NCI-H187 (cell line): ENCODE data around the gene SESN3.
"Not testable (repeated sequence)": the region's sequence is repeated elsewhere in the genome, so short reads cannot be mapped to it uniquely, and the experiment has no call there.

ENCODE experiments used
- DNase-seq, 2 experiments: peaks; one replicate each; lab custom pipeline; 2025; lab: John Stamatoyannopoulos, UW

Gene SESN3, protein sequence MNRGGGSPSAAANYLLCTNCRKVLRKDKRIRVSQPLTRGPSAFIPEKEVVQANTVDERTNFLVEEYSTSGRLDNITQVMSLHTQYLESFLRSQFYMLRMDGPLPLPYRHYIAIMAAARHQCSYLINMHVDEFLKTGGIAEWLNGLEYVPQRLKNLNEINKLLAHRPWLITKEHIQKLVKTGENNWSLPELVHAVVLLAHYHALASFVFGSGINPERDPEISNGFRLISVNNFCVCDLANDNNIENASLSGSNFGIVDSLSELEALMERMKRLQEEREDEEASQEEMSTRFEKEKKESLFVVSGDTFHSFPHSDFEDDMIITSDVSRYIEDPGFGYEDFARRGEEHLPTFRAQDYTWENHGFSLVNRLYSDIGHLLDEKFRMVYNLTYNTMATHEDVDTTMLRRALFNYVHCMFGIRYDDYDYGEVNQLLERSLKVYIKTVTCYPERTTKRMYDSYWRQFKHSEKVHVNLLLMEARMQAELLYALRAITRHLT

DNA sequence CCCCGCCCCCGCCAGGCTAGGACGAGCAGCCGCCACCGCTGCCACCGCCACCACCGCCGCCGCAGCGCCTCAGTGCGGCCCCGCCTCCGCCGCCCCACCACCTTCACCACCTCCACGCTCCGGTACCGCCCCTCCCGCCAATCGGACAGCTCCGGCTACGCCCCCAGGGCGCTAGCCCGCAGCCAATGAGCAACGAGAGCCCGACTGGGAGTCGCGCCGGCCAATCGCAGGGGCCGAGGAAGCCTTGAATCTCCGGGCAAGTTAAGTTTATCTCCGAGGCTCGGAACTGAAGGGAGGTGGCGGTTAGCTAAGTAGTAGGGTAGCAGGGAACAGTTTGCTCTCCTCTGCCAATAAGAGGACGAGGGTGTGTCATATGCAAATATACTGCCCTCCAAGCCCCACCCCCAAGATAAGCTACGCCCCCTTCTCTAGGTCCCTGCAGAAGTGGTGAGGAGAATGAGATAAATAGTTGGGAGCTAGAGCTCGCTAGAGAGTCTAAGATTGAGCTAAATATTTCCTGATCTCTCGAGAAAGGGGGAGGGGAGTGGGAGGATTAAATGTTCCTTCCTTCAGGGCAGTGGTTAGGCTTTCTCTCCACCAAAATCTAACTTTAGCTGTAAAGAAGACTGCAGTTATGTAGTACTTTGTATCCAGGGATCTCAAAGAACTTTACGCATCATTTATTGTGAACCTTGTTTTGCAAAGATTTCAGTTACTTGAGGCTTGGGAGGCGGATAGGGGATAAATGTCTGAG, at the start of gene SESN3:
Gene SESN3, minus strand, starts transcription at position 76 of the 754 bp plus-strand sequence. CDS start 342 bp downstream, outside the sequence.
- DNase-seq, result peak; percentile 97 to 99

DNA sequence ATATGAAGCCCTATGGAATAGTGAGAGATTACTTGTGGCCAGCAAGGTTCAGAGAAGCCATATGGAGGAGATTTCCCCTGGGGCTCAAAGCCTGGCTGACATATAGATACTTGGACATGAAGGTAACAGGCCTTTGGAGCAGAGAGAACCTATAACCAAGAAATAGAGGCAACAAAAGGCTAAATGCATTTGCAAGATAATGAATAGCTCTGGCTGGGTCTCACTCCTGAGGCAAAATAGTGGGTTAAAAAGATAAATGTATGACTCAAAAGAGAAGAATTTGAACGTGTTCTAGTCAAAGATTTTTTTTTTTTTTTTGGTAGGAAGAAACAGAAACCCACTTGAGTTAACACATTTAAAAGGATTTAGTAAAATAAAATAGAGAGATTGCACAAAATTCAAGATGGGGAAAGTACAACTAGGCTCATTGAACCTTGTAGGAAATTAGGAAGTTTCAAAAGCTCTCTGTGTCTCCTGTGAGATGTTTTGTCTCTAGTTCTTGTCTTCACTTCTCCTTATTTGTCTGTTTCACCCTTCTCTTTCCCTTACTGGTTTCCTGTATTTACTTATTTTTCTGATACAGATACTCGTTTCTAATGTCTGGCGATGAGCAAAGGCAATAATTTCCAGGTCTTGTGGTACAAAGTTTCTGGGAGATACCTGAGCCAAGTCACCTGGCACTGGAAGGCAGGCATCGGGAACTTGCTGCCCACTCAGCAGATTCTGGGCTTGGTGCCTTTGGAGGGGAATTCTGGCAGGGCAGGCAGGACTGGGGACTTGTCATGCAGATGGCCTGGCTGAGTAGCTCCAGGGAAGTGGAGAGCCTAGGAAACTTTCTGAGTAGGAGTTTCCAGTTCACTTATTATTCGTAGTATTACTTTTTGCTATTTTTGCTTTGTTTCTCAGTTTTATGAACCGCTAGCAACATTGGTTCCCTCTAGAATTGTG, 49.2 kb upstream of the SESN3 start:
- no peak for DNase-seq

DNA sequence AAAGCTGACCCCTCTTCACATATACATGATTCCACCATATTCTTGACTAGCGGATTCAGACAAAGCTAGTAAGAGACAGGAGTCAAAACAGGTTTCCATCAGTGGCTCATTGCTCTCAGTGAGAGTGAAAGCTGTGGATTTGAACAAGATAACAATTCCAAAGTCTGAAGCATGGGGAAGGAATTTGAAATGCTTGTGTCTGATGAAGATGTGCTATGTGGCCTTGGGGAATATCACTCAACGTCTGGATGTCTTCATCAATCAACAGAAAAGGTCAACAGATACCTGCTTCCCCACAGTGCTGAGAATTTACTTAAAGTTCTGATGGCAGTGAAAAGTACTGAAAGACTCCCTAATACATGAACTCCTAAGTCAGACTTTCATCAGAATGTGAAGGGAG, 46.9 kb upstream of the SESN3 start:
- DNase-seq, result no peak

DNA sequence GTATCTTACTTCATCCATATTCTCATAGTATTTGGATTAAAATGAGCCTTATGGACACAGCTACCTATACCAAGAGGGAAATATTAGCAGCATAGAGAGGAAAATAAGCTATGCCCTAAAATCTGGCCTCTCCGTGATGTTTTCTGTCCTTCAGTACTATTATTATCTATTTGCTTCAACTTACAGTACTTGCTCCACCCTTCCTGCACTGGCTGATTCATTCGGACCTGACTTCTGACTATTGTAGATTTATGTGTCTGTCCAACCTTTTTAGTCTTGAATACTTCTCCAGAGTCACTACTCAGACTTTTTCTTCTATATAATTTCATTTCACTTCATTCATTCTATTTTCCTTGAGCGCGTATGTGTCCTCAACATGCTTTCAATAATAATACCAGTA, 45.1 kb upstream of the SESN3 start:
- no peak for DNase-seq

DNA sequence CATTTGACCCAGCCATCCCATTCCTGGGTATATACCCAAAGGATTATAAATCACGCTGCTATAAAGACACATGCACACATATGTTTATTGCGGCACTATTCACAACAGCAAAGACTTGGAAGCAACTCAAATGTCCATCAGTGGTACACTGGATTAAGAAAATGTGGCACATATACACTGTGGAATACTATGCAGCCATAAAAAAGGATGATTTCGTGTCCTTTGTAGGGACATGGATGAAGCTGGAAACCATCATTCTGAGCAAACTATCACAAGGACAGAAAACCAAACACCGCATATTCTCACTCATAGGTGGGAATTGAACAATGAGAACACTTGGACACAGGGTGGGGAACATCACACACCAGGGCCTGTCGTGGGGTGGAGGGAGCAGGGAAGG, 42.6 kb upstream of the SESN3 start:
- not testable (repeated sequence) for DNase-seq

DNA sequence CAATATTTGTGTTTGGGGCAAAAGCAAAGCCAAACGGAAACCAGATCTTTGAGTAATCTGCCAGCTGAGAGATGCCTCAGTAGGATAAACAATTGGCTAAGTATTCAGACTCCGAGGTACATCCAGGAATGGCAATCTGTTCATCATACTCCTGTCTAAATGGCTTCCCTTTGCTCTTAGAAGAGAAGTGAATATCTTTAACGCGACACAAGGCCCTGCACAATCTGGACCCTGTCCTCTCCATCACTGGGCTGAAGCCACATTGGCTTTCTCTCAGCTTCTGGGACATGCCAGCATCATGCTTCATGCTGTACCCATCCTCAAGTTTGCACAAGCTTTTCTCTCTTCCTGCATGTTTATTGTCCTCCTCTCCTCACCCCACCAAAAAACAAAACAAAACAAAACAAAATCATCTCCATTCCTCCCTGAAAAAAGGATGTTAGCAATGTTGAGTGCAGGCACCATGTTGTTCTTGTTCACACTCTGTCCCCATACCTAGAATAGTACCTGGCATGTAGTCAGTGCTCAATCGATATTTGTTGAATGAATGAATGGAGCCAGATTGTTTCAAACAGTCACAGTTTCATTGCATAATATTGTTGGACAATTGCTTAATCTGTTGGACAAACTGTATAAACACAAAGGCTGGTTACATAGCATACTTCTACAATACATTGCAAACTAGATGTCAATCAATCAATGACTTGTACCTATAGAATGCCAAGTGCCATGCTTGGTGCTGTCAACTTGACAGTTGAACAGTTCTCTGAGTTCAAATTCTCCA, 38.2 kb upstream of the SESN3 start:
- no peak for DNase-seq

DNA sequence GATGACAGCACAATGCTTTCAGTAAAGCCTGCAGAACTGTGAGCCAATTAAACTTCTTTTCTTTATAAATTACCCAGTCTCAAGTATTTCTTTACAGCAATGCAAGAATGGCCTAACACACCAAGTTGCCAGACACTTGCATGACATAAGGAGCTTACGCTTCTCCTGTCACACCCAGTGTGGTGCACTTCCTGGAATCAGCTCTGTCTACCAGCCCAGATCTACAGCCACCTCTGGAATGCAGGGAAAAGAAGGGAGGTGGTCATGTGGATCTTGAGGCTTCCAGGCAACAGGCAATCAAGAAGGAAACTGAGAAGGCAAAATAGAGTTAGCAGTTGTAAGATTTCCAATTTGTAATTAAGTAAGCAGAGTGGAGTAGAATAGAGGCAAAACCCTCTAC, 37.4 kb upstream of the SESN3 start:
- no peak for DNase-seq

DNA sequence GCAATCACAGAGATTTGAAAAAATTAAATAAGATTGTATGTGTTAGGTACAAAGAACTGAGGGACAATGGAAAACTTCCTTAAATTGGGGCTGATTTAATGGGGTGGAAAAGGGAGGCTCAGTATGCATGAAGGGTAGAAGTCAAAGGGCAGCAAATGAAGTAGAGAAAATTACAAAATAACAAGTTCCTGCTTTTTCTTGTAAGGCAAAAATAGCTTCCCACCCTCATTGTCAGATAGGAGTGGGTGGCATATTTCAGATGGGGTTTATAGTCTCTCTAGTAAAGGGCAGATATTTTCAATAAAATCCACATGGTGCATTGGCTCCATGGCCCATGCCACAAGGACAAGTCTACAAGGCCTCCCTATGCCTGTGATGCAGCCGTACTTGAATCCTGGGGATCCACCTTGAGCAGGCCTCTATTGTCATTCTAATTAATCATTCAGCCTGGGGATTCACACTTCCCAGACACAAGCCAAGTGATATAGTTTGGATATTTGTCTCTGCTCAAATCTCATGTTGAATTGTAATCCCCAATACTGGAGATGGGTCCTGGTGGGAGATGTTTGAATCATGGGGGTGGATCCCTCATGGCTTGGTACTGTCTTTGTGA, 36.7 kb upstream of the SESN3 start:
- no peak for DNase-seq

DNA sequence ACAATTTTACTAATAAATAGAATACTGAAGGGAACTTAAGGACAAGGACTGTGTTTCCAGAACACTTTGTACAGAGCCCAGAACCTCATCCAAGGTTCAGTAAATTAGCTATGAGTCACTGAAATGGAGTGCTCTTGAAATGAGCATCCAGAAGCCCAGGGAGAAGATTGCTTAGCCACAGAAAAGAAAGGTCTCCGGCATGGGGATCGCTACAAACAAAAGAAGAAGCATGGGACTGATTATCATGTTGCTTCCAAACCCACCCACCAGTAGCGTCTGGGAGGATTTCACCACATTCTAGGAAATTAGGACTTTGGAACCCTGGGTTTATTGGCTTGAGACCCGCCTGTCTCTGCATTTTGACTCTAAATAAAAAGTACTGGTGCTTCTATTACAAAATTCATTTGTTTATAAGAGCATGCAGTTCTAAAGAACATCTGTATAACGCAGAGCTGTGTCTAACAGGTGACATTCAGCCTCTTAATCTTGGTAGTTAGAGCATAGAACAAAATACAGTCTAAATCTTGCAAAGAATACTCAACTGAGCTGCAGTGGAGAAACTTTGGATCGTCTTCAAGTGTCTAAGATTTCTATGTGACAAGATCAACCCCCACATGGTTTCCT, 35.9 kb upstream of the SESN3 start:
- no peak for DNase-seq

DNA sequence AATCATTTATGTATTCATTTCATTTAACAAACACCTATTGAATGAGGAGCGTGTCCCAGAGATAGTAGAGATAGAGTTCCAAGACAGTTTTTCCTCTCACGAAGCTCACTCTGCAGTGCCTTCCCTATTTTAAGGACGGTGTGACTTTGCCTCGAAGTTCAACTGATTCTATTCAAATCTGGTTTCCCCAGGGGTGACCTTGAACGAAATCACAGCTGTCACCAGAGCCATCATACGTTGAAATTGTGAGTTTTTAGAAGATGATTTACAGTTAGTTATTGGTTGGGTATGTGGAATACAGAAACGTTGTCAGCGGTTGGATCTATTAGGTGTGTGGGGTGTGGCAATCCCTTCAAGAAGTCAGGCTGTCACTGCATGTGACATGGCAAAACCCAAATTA, 33.9 kb upstream of the SESN3 start:
- DNase-seq, result no peak

DNA sequence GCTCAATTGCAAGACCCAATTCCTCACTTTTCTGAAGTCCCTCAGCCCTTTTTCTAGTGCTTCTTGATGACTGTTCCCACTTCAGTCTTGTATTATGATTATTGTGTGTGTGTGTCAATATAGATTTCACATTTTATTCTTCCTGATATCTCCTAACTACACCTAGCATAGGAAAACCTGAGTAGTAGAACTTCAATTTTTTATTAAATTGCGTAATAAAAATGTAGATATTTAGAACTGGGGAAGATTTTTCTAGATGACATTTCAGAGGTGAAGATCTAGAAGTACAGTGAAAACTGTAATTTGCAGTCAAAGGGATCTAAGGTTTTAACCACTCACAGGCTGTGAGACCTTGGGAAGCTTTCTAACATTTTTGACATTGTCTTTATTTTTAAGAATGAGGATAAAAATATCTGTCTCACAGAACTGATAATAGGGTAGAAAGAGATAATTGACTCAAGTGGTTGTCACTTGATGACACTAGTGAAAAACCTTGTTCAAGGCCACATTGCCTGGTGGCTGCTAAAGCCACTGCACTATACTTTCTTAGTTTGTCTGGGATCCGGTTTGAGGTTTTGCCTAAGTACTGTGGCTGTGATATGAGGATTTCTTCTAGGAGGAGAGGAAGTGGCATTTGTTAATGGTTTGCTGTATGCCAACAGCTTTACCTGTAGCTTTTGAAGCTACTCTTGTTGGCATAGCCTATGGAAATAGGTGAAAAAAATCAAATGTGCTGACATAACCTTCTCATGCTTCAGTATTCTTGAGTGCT, 32.2 kb upstream of the SESN3 start:
- DNase-seq, result no peak

DNA sequence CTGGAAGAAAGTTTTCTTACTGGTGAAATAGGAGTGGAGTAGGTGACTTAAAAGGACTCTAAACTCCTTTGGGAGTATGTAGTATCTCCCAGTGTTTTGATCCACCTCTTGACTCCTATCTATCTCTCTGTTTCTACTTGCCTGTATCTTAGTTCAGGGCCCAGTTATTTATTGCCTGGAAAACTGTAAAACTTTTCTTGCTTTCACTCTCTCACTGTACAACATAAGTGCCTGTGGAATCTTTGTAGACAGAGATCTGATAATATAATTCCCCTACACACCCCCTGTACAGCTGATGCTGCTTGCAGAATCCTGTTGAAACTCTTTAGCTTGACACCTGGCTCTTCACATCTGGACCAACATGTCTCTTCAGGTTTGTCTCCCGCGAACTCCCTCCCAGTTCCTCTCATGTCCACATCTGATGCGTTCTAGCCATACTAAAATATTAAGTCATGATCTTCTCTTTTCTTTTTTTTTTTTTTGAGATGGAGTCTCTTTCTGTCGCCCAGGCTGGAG, 26.5 kb upstream of the SESN3 start:
- DNase-seq, result no peak

DNA sequence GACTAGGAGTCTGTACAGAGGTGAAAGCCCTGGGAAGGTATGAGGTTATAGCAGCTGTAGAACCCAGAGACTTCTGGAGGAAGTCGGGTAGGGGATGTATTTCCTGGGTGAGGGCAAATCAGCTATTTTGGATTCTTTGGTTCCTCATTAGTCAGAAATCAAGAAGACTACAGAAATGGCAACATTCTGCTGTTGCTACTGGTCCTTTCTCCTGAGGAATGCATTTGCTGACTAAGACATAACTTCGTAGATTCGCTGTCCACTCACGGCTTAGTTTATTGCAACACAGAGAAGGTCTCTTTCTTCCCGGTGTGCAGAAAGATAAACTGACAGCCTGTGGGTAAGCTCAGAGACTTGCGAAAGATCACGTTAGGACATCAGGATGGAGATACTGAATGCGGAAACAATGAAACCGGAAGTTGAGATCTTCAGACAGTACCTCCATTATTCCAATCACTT, 25.3 kb upstream of the SESN3 start:
- no peak for DNase-seq

DNA sequence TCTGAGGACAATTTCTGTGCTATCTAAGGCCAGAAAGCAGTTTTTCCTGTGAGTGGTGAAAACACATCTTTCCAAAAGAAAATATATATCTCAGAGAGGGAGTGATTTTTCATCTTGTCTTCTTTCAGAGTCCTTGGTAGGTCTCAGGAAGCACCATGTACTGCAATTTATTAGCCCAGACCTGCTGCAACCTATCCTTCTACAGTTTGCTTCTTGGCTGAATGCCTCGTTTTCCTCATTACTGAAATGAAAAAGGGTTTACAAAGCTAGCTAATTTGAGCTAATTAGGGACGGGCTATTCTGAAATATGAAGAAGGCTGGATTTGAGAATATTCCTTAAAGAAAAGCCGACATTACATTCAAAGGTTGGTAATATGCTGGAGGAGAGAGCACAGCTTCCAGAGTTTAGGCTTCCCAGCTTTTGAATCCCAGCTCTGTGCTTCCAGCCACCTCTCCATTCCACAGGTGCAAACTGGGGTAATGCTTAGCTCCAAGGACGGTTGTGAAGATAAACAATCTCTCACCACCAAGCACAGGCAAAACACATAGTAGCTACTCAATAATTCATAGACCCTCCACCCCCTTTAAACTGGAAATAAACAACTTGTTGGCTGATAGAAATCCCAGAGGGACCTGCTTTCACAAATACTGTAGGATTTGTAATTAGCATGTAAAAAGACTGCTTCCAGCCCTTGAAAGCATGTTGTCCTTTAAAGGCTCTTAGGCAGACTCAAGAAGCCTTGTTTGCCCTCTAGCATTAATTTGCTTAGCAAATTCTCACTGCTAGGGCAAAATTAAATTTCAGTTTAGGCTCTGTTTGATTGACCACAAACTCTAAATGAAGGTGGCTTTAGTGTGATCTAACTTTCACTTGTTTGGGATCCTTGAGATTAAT, 24.5 kb upstream of the SESN3 start:
- DNase-seq, result no peak

DNA sequence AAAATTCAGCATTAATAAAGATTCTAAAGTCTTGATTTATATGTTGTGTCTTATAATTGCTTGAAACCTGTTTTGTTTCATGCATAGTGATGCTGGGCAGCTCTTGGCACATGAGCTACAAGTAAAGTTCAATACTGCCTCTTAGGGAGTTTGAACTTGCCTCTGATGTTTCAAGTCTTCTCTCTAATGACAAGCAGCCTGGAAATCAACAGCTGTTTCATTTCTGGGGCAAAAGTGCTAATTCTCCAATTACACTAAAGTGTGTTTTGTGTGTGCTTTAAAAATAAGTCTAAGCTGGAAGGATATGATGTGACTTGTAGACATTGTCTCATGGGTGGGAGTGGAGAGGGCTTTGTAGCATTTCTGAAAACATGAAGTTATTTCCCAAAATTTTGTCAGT, 23.7 kb upstream of the SESN3 start:
- DNase-seq, result no peak

DNA sequence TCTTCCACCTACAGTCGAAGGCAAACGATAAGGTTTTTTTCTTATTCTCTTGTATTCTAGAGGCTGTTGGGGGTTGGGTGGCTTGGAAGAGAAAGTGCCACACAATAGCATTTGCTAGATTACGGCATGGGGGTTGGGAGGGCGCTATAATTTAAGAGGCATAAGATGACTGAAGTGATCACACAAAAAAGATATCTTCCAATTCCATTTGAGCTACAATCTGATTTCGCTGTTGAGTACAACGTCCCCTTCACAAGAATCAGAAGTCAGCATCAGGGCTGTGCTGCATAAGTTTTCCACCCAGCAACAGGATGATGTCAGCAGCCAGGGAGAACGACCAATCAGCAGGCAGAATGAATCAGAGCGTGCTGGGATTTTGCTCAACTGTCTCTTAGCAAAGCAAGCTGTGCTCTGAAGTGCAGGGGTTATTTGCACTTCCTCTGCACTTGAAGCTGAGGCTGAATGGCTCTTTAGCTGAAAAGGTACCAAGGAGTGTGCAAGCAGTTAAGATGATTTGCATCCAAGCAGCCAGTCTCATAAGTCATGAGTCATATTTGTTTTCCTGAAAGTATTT, 23.2 kb upstream of the SESN3 start:
- peak; percentile 67 to 92 for DNase-seq

DNA sequence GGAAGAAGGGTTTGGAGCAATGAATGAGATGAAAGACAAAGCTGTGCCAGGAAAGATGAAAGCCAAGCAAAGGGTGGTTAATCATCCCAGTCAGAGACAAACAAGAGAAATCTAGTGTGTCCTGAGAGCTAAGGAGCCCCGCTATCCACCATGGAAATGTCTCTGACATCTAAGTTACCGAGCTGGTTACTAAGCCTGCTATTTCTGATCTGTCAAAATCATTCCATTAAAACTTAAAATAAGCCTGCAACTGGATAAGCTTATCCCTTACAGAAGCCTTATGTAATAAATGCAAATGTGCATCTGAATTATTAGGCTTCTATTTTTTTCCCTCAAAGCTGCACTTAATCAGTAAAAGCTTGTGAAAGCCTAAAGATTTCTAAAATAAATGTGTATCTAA, 22.1 kb upstream of the SESN3 start:
- DNase-seq, result no peak

DNA sequence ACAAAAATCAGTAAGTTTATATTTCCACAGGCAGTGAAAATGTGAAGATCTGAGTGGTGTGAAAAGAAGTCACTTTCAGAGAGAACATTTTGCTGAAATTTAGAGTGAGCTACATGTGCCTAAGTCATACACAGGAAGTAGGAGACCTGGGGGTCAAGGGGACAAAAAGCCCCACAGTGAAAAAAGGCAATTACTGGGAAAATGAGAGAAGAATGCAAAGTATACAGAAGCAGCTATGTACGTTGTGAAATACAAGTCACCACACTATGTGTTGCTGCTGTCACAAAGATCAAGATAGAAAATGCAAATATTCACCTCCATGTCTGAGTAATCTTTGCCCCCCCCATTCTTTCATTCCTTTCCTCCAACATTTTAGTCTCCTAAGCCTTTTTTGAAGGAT, 21.6 kb upstream of the SESN3 start:
- DNase-seq, result no peak
